Measurements from ENCODE around the gene AFAP1L1.

AFAP1L1 gene

DNA sequence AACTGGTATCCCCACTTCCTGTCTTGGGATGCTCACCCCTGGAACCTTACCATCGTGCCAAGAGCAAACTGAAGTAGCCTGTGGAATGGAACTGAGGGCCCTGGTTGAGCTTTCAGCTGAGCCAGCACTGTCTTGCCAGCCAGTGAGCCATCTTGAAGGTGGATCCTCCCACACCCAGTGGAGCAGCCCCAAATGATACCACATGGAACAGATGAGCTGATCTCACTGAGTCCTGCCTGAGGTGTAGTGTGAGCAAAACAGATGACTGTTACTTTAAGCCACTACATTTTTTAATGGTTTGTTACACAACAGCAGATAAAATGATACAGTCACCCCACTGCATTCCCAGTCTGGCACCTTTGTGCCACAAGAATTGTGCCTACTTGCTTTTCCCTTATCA lies 84.0 kb downstream of the AFAP1L1 start:
- peak in 1 of 3 donors; percentile 12 for DNase-seq

DNA sequence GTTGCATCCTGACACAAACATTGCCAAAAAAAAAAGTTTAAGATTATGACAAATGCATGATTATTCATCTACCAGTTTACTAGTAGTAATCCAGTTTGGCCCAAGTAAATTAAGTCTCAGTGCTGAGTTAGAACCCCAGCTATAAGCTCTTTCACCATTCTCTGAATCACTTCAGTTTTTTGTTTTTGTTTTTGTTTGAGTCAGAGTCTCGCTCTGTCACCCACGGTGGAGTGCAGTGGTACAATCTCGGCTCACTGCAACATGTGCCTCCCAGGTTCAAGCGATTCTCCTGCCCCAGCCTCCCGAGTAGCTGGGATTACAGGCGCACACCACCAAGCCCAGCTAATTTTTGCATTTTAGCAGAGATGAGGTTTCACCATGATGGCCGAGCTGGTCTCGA lies 84.7 kb downstream of the AFAP1L1 start:
- peak in 1 of 3 donors; percentile 17 for DNase-seq

DNA sequence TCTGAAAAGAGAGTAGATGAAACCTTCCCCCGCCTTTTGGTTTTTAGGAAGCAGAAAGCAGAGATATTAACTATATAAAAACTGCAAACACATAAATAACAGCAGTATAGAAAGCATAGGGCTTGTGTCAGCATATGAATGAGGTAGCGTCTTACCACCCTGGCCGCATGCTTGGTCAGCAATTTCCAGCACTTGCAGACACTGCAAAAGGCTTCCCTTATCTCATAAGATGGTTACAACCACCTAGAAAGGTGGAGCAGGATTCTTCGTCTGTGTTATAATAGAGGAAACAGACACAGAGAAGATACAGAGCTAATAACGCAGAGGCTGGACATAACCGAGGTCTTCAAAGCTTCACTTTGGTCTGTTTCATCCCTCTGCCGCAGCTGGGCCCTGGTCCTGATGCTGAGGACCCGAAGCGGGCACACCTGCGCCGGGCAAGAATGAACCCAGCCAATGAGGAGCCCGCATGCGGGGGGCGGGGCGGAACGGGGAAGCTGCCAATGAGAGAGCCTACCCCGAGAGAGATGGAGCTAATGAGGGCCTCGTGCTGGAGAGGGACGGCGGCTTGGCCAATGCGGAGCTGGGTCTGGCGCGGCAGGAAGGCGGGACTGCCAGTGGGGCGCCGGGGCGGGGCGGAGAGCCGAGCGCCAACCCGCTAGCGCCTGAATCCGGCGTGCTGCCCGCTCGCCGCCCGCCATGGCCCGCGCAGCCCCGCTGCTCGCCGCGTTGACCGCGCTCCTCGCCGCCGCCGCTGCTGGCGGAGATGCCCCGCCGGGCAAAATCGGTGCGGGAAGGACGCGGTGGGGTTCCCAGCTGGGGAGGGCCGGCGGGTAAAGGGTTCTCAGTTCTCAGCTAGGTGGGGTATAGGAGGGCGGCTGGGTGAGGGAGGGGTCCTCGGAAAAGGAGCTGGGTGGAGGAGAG lies 86.0 kb downstream of the AFAP1L1 start, which contains the start of gene PCYOX1L:
Gene PCYOX1L, plus strand, starts transcription at position 677 of the 924 bp plus-strand sequence. Its CDS starts 23 bp downstream, at position 700.
- DNase-seq, result peak; percentile 94 to 96 (median 96)

DNA sequence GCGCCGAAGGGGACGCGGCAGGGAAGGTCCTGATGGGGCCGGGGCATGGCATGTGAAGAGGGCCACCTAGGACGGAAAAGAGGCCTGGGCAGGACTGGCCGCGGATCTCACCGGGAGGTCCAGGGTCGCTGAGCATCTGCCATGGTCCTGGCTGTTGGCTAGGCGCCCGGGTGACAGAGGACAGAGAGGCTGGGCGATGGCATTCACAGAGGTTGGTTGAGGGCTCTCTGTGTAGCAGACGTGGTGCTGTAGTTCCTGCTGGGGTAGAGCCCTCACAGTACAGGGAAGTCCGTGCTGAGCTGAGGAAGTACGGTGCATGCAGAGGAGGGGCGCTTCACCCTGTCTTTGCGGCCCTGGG lies 86.6 kb downstream of the AFAP1L1 start:
- peak; percentile 53 to 55 (median 54) for DNase-seq

DNA sequence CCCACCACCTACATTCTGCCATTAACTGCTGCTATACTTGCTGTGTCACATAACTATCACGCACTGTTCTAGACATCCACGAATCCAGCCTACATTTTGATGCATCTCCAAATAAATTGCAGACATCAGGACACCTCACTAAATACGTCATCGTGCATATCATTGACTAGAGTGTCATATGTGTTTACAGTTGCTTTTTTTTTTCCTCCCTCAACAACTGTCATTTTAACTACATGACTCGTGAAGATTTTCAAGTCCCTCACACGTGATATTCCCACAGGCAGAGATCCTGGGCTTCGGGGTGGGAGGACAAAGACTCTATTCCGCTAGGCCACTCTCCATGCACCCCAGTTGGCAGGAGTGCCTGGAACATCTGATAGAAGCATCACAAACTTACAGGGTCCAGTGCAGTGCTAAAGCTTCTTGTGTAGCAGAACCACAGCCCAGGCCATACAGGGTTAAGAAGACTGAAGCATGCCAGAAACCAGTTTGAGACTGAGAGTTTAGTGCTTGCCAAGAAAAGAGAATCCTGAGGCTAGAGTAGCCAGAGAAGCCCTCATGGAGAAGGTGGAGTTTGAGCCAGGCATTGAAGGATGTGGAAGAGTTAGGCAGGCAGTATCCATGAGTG lies 87.3 kb downstream of the AFAP1L1 start:
- DNase-seq, result peak in 1 of 3 donors; percentile 18

DNA sequence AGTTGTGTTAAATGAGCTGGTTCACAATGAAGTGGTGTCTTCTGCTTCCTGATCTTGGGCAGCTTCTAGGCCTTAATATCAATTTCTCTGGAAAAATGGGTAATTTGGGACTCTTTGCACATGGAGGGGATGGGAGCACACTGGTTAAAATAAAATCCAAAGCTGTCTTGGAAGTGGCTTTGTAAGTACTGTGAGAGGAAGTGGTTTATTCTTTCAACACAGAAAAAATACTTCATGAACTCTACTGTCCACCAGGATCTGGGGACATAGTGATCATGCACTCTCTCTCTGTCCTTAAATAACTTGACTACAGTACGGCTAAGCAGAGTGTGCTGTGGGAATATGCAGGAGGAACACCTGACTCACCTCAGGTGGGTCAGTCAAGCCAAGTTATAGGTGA lies 88.6 kb downstream of the AFAP1L1 start:
- DNase-seq, result peak in 1 of 3 donors; percentile 17

DNA sequence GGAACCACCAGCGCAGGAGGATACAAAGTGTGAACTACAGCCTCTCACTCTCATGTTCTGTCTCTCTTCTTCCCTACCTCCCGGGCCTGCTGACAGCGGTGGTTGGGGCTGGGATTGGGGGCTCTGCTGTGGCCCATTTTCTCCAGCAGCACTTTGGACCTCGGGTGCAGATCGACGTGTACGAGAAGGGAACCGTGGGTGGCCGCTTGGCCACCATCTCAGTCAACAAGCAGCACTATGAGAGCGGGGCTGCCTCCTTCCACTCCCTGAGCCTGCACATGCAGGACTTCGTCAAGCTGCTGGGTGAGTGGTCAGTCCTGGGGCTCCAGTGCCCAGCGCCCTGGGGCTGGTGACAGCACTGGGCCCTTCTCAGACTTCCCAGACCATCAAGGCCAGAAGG lies 90.9 kb downstream of the AFAP1L1 start:
- DNase-seq, result peak in 1 of 3 donors; percentile 5

DNA sequence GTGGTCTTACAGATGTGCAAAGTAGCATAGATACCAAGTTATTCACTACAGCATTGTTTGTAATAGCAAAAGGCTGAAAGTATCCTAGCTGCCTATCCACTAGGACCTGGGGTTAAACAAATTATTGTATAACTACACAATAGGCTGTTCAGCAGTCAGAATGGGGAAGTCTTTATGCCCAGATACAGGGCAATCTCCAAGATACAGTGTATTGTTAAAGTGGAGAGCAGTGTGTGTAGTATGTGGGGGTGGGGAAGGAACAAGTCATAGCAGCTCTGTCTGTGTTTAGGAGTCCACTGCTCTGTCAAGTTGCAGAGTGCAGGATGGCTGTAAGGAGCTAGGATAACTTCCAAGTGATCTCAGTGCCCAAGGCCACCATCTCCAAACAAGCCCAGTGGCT lies 91.7 kb downstream of the AFAP1L1 start:
- peak in 1 of 3 donors; percentile 30 for DNase-seq

DNA sequence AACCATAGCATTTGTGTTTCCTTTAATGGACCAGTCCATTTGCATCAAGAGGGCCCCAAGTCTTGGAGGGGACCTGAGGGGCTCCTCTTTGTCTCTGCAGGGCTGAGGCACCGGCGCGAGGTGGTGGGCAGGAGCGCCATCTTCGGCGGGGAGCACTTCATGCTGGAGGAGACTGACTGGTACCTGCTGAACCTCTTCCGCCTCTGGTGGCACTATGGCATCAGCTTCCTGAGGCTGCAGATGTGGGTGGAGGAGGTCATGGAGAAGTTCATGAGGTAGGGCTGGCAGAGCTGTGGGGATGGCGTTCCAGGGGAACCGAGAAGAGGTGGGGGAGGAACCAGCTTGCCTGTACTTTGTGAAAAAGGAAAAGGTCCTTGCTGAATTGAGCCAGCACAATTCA lies 92.3 kb downstream of the AFAP1L1 start:
- no peak for DNase-seq

DNA sequence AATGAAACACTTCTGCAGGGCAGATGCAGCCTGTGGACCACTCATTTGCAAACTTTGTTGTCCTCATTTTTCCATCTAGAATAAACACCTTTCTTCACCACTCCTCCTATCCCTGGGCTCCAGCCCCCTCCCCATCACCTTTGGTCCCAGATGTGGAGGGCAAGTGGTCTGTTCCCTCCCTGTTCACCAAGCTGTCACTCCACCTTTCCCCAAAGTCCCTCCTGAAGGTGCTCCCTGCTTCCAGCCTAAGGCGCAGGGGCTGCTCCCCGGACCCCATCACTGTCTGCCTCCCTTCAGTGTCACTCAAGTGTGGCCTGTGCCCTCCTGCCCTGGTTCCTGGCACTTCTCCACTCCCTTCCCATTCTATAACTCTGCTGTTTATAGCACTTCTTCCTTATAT lies 93.1 kb downstream of the AFAP1L1 start:
- DNase-seq, result no peak

DNA sequence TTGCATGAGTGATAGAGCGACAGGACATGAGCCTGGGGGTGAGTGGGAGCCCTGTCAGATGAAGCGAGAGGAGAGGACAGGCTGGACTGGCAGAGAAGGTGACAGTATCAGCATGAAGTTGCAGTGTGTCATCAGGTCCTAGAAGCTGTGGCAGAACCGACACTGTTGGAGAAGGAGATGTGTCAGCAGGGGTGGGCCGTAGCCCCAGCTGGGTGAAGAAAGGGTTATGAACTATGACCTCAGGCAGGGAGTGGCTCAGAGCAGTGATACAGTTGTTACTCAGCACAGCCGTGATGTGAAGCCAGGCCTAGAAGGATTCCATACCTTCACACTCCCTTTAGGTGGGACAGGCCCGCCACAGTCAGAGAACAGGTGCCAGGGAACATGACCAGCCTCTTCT lies 93.8 kb downstream of the AFAP1L1 start:
- no peak for DNase-seq

DNA sequence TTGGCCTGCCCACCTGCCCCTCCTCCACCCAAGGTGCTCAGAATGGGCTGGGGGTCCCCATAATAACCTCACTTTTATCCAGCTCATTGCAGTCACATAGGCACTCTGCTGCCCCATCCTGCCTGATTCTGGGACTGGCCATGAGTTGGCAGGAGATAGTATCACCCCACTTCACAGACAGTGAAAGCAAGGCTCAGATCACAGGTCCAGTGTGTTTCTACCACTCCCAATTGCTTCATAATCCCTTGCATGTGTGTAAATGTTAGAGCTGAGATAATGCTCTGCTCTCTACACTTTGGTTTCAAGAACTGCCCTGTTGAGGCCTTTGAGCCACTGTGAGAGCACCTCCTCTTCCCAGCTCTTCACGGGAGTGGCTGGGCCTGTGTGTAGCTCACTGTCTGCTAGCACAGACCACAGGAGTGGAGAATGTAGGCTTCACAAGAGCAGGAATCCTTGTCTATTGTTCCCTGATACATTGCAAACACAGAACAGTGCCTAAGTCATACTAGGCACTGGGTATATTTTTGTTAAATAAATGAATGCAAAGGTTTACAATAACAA lies 94.6 kb downstream of the AFAP1L1 start:
- no peak for DNase-seq

DNA sequence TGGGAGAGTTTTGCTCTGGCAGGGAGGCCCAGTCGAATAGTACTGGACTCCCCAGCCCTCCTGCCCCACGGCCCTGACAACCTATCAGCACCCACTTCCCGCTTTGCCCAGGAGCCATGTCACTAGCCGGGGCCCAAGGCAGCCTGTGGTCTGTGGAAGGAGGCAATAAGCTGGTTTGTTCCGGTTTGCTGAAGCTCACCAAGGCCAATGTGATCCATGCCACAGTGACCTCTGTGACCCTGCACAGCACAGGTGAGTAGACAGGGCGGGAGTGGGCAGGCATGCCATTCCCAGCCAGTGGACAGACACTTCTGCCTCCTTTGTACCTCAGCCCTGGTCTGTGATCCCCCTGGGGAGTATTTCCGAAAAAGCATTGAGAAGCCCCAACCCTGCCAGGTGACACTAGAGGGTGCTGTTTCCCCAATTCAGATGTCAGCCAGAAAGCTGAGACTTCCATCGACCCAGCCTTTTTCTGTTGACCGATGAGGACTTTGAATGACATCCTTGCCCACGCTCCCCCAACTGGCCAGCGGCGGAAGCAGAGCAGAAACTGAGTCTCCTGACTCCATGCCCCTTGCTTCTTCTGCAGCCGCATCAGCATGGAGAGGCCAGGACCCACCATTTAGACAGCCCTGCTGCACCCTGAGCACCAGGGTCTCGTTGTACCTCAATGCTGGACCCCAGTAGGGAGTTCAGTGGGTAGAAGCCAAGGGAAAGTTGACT lies 95.8 kb downstream of the AFAP1L1 start:
- peak; percentile 62 to 76 (median 68) for DNase-seq

DNA sequence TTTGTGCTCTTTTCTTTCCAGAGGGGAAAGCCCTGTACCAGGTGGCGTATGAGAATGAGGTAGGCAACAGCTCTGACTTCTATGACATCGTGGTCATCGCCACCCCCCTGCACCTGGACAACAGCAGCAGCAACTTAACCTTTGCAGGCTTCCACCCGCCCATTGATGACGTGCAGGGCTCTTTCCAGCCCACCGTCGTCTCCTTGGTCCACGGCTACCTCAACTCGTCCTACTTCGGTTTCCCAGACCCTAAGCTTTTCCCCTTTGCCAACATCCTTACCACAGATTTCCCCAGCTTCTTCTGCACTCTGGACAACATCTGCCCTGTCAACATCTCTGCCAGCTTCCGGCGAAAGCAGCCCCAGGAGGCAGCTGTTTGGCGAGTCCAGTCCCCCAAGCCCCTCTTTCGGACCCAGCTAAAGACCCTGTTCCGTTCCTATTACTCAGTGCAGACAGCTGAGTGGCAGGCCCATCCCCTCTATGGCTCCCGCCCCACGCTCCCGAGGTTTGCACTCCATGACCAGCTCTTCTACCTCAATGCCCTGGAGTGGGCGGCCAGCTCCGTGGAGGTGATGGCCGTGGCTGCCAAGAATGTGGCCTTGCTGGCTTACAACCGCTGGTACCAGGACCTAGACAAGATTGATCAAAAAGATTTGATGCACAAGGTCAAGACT lies 96.5 kb downstream of the AFAP1L1 start:
- DNase-seq, result no peak

DNA sequence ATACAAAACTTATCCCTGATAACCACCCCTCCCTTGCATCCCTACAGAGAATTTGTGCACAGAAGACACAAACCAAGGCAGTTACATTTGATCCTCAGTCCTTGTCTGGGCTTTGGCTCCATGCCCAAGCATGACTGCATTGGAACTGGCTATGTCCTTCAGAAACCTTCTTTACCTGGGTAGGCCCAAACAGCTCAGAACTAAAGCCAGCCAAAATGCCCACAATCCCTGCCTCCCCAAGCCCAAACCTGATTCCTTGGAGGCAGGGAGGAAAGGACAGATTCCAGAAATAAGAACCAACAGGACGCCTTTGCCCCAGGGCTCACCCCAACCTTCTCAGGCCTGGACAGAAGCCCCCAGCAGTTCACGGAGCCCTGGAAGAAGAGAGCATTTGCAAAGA lies 99.2 kb downstream of the AFAP1L1 start:
- no peak for DNase-seq

DNA sequence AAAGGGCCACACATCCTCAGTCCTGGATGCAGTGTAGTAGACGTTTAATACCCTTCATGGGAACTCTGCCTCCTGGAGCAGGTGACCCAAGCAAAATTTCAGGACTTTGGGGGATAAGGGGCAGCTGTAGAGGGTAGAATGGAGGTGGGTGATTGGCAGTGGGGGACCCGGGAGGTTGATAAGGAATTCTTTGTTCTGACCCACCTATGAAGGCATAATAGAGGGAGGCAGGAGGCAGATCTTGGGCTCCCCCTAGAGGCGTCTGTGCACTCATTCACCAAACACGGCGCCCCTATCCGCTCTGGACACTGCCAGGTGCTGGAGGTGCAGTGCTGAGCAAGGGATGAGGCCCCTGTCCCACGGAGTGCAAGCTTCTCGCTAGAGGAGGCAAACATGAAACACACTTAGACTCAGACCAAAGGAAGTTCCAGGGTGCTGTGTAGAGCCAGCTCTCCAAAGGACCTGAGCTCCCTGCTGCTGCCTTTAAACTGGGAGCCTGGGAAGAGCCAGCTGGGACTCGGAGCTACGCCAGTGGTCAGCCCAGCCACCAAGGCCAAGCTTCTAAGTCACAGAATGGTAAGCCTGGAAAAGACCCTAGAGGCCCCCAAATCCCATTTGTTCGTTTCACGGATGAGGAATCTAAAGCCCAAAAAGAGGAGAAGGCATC lies 99.8 kb downstream of the AFAP1L1 start:
- DNase-seq, result peak; percentile 66 to 83 (median 74)

DNA sequence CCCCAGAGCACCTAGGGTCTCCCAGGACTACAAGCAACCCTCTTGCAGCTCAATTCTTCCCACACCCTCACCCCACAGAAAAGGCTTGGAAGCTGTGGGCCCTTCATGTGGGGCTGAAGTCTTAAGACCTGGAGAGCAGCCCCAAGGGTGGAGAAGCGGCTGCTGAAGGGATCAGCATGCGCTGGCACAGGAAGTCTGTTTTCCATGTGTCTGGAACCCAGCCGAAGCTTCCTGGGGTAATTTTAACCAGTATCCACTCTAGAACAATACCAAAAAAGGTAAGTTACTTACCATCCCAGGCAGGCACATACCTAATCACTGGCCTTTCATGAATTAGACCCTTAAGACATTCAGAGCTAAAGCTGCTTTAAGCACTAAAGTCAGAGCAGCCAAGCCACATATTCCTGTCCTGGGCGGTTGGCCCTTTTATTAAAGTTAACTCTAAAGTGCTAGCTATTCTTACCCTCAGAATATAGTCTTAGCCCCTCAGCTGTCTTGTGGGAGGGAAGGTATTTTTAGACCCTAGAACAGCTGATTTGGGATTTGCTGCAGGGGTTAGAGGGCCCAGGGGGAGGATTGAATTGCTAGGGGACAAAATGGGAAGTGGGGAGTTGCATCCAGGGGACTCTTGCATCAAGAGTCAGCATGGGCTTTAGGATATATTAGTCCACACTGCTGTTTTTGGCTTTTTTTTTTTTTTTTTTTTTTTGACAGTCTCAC lies 100.6 kb downstream of the AFAP1L1 start:
- peak in 2 of 3 donors; percentile 18 to 29 for DNase-seq

DNA sequence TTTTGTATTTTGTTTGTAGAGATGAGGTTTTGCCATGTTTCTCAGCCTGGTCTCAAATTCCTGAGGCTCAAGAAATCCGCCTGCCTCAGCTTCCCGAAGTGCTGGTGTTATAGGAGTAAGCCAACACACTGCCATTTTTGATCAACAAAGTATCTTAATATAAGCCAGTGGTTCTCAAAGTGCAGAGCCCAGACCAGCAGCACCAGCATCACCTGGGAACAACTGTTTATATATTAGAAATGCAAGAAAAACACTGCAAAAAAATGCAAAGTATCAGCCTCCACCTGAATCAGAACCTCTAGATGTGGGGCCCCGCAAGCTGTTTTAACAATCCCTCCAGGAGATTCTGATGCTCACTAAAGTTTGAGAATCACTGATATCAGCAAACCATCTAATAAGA lies 101.3 kb downstream of the AFAP1L1 start:
- DNase-seq, result no peak

DNA sequence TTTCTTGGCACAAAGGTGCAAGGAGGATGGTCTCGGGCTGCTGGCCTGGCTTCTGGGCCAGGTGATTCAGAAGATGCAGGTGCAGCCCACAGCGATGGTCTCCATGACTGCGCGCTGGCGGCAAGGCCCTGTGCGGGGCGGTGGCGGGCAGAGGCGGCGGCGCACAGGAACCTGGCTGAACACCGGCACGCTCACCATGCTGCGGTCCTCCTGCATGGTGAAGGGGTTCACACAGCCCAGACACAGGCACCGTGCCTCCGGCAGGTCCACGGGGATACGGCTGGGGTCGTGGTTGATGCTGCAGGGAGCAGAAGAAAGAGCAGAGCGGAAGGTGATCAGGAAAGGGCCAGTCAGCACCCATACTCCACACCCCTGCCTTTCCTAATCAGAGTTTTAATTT lies 102.6 kb downstream of the AFAP1L1 start:
- DNase-seq, result no peak

DNA sequence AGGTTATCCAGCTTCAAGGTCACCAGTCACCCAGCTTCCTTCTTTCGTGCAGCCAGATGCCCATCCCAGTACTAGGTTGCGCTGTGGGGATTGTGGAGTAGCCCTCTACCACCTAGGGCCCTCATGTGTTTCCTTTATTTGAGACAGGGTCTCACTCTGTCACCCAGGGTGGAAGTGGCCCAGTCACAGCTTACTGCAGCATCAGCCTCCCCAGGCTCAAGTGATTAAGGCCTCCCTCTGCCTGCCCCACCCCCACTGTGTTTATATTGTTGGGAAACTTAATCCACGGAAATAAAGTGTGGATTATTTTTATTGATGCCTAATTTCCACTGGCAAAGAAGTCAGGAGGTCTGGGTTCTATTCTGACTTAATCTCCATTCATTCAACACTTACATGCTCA lies 103.1 kb downstream of the AFAP1L1 start:
- DNase-seq, result no peak

DNA sequence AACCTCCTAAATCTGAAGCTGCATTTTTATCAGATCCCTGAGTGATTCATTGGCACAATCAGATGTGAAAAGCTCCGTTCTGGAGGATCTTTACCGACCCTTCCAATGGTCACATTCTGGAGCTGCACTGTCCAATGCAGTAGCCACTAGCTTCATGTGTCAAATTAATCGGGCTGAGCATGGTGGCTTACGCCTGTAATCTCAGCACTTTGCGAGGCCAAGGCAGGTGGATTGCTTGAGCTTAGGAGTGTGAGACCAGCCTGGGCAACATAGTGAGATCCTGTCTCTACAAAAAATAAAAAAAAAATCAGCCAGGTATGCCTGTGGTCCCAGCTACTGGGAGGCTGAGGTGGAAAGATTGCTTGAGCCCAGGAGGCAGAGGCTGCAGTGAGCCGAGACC lies 103.8 kb downstream of the AFAP1L1 start:
- no peak for DNase-seq
